CD4-positive, alpha-beta T cell treated with Interleukin-2 at 100 ng/mL for 4 hours (primary cell): ENCODE results near the gene PRKACA.
A peak's percentile ranks its signal among the peaks of the same experiment; 100 is the strongest.

Experiments
- DNase-seq: peaks from one replicate; pipeline ENCODE4 v3.0.0-alpha.2; 2020; ENCODE audit warnings: low spot score

PRKACA gene

GRCh38 chr19:14091813-14092462 is 25.6 kb downstream of the PRKACA start:
- DNase-seq = no peak

DNA sequence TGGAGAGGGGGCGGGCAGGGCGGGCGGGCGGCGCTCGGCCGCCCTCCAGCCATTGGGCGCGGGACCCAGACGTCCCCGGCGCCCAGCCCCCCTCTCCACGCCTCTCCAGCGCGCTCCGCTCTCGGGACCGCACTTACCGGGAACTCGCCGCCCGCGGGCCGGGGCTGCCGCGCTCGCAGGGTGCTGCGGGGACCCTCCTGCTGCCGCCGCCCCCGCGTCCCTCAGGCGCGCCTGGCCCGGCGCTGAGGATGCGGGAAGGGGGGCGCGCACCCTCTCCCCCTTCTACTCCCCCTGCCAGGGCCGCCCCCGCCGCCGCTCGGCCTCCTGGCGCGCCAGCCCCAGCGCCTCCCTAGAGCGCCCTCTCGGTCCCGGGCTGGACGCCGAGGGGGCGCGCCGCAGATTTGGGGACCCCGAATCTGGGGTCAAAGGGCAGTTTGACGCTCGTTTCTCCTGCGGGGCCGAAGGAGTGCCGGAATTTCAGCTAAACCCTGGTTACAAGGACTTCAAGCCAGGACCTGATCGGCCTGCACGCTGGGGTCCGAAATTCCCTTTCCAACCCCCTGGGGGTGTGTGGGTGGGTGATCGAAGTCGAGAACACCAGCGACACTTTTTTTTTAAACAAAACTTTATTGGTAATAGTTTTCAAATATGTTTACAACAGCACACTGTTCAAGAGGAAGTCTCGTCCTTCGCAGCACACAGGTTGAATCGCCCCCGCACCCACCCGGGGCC is 26.3 kb downstream of the PRKACA start:
- DNase-seq = peak; percentile 61

DNA sequence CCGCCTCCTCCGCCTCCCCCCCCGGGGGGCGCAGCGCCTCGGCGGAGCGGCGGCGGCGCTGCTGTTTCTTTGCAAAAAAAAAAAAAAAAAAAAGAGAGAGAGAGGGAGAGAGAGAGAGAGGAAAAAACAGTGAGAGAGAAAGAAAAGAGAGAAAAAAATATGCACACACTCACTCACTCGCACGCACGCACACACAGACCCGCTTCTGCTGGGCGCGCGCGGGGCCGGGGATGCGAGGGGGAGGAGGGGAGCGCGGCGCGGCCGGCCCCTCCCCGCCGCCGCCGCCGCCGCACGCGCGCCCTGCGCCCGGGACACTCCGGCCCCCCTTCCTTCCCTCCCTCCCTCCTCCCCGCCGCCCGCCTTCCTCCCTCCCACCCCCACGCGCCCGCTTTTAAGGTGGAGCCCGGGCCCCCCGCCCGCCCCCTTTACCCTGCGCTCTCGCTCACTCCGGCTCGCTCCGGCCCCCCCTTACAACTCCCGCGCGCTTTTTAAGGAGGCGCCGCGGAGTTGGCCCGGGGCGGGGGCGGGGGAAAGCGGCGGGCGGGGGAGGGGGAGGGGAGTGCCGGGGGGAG is 27.0 kb downstream of the PRKACA start, which contains the start of gene SAMD1:
TSS of gene SAMD1 (minus strand) at position 243 of the 572 bp plus-strand sequence.
- peak; percentile 91 for DNase-seq

GRCh38 chr19:14089662-14090508 is 27.7 kb downstream of the PRKACA start:
- peak; percentile 40 for DNase-seq

DNA sequence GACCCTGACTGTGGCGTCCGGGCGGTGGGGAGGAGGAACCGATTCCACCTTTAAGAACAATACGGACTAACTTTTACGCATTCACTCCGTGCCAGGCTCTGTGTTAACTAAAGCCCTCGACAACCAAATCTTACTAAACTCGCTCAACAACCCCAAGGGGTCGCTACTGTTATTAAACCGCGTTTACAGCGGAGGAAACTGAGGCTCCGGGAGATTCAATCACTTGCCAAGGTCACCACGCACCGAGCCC is 28.2 kb downstream of the PRKACA start:
- peak; percentile 31 for DNase-seq

DNA sequence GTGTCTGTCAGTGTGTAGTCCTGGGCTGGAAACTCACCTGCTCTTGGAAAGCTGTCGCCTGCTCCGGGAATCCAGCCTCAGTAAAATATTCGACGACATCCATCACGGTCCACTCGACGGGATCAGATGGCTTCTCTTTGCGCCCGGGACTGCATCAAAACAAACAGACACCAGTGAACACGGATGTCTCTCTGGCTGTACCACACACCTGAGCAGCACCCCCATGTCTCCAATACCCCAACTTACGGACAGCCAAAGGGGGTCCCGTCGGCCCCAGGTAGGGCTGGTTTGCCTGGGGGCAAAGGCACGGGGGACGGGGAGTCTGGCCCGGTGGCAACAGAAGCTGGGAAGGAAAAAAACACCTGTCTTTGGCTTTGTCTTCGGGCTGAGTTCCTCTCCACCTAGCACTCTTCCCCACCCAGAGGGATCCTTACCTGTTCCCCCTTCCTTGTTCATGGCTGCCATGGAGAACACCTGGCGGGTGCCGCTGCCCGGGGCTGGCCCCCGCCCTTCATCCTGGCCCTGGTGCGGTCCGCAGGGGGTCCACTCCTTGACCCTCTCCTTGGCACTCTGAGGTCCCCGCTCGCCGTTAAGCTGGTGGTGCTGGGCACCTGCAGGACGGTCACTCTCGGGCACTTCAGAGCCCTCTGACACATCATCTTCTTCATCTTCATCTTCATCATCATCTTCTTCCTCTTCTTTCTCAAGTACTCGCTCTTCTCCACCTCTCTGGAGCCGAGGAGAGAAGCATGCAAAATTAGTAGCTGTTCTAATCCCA is 28.7 kb downstream of the PRKACA start:
- DNase-seq = no peak

DNA sequence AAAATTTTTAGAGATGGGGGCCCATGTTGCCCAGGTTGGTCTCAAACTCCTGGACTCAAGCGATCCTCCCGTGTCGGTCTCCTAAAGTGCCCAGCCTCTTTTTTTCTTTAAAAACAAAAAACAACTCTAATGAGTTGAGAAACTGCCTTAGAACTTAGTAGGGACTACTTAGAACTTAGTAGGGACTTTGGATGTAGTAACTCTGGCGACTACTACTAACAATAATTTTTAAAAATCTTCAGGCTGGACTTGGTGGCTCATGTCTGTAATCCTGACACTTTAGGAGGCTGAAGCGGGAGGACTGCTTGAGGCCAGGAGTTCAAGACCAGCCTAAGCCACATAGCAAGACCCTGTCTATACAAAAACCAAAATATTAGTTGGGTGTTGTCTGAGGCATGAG is 31.5 kb downstream of the PRKACA start:
- no peak for DNase-seq

GRCh38 chr19:14085309-14085995 is 32.1 kb downstream of the PRKACA start, which contains the start of gene C19orf67:
C19orf67 (minus strand) TSS chr19:14085783; CDS start chr19:14085627, 156 bp downstream.
- DNase-seq = no peak

- DNase-seq = no peak
Measured at GRCh38 chr19:14082675-14082960, 34.9 kb downstream of the PRKACA start.

DNA sequence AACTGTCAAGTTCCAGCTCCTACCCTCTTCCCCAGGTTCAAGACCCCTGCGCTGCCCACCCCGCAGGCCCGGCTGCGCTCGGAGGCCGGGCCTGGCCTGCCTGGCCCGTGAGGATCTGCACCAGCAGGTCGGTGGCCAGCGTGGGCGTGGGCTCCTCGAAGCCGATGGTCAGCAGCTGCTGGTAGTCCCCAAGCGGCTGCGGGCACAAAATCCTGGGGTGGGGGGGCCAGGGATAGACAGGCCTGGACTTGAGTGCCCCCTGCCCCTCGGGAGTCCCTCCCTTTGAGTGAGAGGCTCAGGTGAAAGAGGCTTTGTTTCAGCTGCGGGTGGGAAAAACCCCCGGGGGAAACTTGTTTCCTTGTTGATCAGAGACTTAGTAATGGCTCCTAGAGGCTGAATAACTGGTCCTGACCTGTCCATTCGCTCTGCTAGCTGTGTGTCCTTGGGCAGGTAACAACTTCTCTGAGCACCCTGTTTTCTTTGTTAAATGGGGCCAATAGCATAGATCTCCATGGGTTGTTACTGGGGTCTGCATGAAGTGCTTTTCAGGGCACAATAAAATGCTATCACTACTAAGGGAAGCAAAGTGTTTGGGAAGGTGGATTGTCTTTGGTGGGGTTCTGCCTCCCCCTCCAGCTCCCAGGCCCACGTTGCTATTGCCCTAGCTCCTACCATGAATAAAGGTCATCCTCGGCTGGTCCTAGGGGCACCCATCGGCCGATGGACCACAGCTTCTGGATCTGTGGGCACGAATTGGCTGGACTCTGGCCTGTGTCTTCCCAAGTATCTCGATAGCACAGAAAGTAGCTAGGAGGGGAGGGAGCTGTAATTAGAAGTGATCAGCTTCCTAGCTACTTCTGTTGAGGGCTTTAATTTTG is 35.5 kb downstream of the PRKACA start:
- peak; percentile 46 for DNase-seq

- peak; percentile 100 for DNase-seq
Measured at GRCh38 chr19:14080887-14081796, 36.4 kb downstream of the PRKACA start.

DNA sequence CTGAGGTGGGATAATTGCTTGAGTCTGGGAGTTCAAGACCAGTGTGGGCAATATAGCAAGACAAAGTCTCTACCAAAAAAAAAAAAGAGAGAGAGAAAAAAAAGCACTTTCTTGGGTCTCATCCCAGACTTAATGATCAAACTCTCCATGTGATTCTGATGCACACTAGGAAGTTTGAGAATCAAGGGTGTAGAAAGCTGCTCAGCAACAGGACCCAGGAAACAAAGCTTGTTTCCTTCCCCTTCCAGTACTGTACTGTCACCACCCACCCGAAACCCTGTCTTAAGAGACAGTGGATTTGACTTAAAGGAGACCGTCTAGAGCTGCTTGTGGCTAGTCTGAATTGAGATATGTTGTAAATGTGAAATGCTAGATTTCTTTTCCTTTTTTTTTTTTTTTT is 39.2 kb downstream of the PRKACA start:
- no peak for DNase-seq

- DNase-seq = peak; percentile 15
Measured at GRCh38 chr19:14073925-14074838, 43.4 kb downstream of the PRKACA start.

GRCh38 chr19:14073261-14073924 is 44.2 kb downstream of the PRKACA start:
- DNase-seq = peak; percentile 73

GRCh38 chr19:14072535-14073260 is 44.9 kb downstream of the PRKACA start, which contains the start of gene MISP3:
MISP3 (plus strand) TSS chr19:14072786; CDS start chr19:14073310, 524 bp downstream.
- DNase-seq = peak; percentile 16

DNA sequence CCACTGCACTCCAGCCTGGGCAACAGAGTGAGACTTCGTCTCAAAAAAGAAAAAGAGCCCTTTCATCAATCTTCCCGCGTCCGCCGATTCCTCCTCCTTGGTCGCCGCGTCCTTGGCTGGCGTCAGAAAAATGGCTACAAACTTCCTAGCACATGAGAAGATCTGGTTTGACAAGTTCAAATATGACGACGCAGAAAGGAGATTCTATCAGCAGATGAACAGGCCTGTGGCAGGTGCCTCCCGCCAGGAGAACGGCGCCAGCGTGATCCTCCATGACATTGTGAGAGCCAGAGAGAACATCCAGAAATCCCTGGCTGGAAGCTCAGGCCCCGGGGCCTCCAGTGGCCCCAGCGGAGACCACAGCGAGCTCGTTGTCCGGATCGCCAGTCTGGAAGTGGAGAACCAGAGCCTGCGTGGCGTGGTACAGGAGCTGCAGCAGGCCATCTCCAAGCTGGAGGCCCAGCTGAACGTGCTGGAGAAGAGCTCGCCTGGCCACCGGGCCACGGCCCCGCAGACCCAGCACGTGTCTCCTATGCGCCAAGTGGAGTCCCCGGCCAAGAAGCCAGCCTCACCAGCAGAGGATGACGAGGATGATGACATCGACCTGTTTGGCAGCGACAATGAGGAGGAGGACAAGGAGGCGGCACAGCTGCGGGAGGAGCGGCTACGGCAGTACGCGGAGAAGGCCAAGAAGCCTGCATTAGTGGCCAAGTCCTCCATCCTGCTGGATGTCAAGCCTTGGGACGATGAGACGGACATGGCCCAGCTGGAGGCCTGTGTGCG is 47.1 kb downstream of the PRKACA start:
- DNase-seq = no peak
